Astrocyte of the cerebellum (primary cell): ENCODE measurements around the gene CNTNAP2.

Experiments used
- DNase-seq: peaks from one replicate; pipeline ENCODE4 v3.0.0-alpha.2; 2011; ENCODE audit warnings: low read depth
- H3K4me3 ChIP-seq: 2 replicates; pipeline ENCODE4 v1.5.1; 2011; ENCODE audit warnings: mild to moderate bottlenecking, low read depth, low read length, moderate library complexity
- CTCF ChIP-seq: IDR thresholded peaks from 2 replicates; pipeline ENCODE4 v1.5.1; 2012; ENCODE audit warnings: low read length, low read depth, moderate library complexity, mild to moderate bottlenecking; ENCODE audit errors: missing control alignments
- in situ Hi-C: cut with HindIII; loops from 2 replicates; pipeline ENCODE4 v1.10.0; 2017; ENCODE audit warnings: low sequenced_read_pairs

The CNTNAP2 gene

DNA sequence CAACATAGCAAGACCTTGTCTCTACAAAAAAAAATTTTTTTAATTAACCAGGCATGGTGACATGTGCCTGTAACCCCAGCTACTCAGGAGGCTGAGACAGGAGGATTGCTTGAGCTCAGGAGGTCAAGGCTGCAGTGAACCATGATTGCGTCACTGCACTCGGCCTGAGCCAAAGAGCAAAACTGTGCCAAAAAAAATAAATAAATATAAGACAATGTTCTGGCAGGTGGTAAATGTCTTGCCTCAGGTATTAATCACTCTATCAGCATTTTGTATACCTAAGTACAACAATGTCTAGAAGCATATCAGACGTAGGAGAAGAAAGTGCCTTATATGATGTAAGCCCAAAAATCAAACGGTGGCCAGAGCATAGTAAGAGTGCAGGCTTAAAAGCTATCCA lies 2046.2 kb downstream of the CNTNAP2 start:
- no peak overlapping the region for H3K4me3 ChIP-seq
- in situ Hi-C loops, result no loop called here
- TF ChIP-seq CTCF, result no peak
- no peak for DNase-seq

DNA sequence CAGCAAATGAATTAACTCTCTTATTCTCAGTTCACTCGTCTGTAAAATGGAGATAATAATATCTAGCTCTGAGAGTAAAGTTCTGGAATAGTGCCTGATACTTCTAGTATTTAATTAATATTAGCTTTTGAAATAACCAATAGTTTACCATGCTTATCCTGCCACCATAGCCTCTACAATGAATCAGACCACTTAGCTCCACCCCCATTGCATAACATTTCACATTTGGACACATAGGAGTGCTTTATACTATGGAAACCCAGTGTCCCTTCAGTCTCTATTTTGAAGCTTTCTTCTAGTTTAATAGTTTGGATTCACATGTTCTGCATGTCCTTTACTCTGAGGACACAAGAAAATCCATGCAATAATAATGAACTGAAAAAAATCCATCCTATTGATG lies 2046.6 kb downstream of the CNTNAP2 start:
- in situ Hi-C loops, result no loop called here
- no peak for DNase-seq
- no peak for TF ChIP-seq CTCF
- no peak overlapping the region for H3K4me3 ChIP-seq

- DNase-seq, result no peak
- H3K4me3 ChIP-seq, result no peak overlapping the region
- no peak for TF ChIP-seq CTCF
- in situ Hi-C loops, result no loop called here
Observed at GRCh38 chr7:148172920-148173319, 2056.3 kb downstream of the CNTNAP2 start.

DNA sequence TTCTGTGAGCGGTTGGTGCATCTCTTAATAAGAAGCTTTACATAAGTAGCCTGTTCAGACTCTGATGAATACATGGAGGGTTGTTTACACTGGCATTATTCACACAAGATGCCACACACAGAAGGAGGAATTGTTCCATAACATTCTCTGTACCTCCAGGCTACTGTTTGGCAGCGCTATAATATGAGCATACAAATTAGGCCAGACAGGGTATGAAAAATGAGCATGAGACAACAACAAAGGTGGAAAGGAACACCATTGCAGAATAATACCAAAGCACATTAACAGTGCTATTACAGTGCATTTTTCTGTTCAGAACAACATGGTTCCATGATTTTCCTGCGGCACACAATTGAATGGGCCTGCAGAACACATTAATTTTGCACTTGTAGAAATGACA lies 2056.8 kb downstream of the CNTNAP2 start:
- DNase-seq, result no peak
- no peak overlapping the region for H3K4me3 ChIP-seq
- in situ Hi-C loops, result no loop called here
- TF ChIP-seq CTCF, result no peak

DNA sequence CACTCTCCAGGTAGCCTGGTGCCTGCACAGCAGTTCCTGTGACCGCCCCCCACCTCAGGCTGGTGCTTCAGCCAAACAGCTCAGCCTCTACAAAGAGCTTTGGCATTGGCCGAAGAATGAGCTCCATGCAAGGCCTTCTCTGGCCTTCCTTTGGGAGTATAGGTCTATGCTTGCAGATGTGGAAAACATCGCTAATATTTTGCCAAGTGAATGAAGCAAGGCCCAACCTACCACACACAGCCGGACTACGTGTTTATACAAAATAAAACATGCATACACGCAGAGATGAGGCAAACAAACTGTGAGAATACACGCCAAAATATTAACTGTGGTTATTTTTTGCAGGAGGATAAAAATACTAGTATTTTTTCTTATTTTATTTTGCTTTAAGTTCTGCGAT lies 2057.8 kb downstream of the CNTNAP2 start:
- in situ Hi-C loops, result no loop called here

GRCh38 chr7:148175512-148175911 lies 2058.9 kb downstream of the CNTNAP2 start:
- H3K4me3 ChIP-seq, result no peak overlapping the region
- in situ Hi-C loops, result no loop called here
- TF ChIP-seq CTCF, result no peak
- no peak for DNase-seq

More for the DNA sequence above, 2057.8 kb downstream of the CNTNAP2 start:
- no peak overlapping the region for H3K4me3 ChIP-seq
- no peak for DNase-seq
- TF ChIP-seq CTCF, result no peak

GRCh38 chr7:148177972-148178371 lies 2061.4 kb downstream of the CNTNAP2 start:
- in situ Hi-C loops, result no loop called here
- no peak for DNase-seq
- no peak overlapping the region for H3K4me3 ChIP-seq
- no peak for TF ChIP-seq CTCF
